A673 (cell line): ENCODE measurements around the gene PIGS. TPM values are rescaled to one million over a fixed set of nuclear protein-coding genes. Genes with fewer than 3 reads are reported as not detected.

ENCODE experiments used
- Bru-seq: library from RNA; stranded (reverse); fragments of 400-500 nt; gene quantifications from one replicate; lab custom pipeline; 2021; lab: Mats Ljungman, UMichigan
- BruChase-seq, 2 experiments: library from RNA; stranded (reverse); fragments of 400-500 nt; gene quantifications; one replicate each; lab custom pipeline; 2021; lab: Mats Ljungman, UMichigan
- BruUV-seq: library from RNA; stranded (reverse); fragments of 400-500 nt; replicated peaks from 2 replicates; lab custom pipeline; 2021; lab: Mats Ljungman, UMichigan
- CTCF ChIA-PET: fragments of 300-600 bp; sonication (Branson Sonifier 250); formaldehyde crosslinking; loops from one replicate; lab custom pipeline; 2022; ENCODE audit warnings: antibody characterized with exemption; lab: Charles Lee
- POLR2A ChIA-PET: fragments of 300-600 bp; sonication (Branson Sonifier 250); formaldehyde crosslinking; loops from one replicate; lab custom pipeline; 2022; ENCODE audit warnings: antibody characterized with exemption; ENCODE audit not compliant: low non-redundant PET; lab: Charles Lee
- DNase-seq: peaks from one replicate; pipeline ENCODE4 v3.0.0-alpha.2; 2015; ENCODE audit warnings: low spot score
- H3K27ac ChIP-seq: fragments of 200-600 bp; sonication (generic); 2 replicates; pipeline ENCODE4 v1.5.1; 2016; ENCODE audit warnings: mixed run types, low read depth, mild to moderate bottlenecking, mixed read lengths, antibody characterized with exemption, low read length; ENCODE audit not compliant: poor library complexity, severe bottlenecking
- H3K27me3 ChIP-seq: fragments of 200-600 bp; sonication (generic); replicated peaks from 2 replicates; pipeline ENCODE4 v1.6.1; 2017; ENCODE audit warnings: mixed run types, low read depth, mild to moderate bottlenecking, mixed read lengths, antibody characterized with exemption, low read length; ENCODE audit not compliant: insufficient read depth, poor library complexity
- H3K36me3 ChIP-seq: fragments of 200-600 bp; sonication (generic); 2 replicates; pipeline ENCODE4 v1.6.1; 2016; ENCODE audit warnings: mixed run types, mild to moderate bottlenecking, mixed read lengths, antibody characterized with exemption, low read length; ENCODE audit not compliant: insufficient read depth, poor library complexity, severe bottlenecking
- H3K4me1 ChIP-seq: fragments of 200-600 bp; sonication (generic); 2 replicates; pipeline ENCODE4 v1.6.1; 2017; ENCODE audit warnings: mixed run types, mild to moderate bottlenecking, mixed read lengths, antibody characterized with exemption, low read length; ENCODE audit not compliant: insufficient read depth, poor library complexity, severe bottlenecking
- H3K4me3 ChIP-seq: fragments of 200-600 bp; sonication (generic); 2 replicates; pipeline ENCODE4 v1.5.1; 2016; ENCODE audit warnings: low read depth, mixed run types, mild to moderate bottlenecking, mixed read lengths, low read length; ENCODE audit not compliant: poor library complexity, severe bottlenecking
- H3K9me3 ChIP-seq: fragments of 200-600 bp; sonication (generic); 2 replicates; pipeline ENCODE4 v1.6.1; 2016; ENCODE audit warnings: mixed run types, low read depth, mild to moderate bottlenecking, mixed read lengths, antibody characterized with exemption, low read length; ENCODE audit not compliant: poor library complexity, severe bottlenecking
- EZH2 ChIP-seq: fragments of 200-600 bp; sonication (generic); IDR thresholded peaks from 2 replicates; pipeline ENCODE4 v1.6.1; 2017; ENCODE audit warnings: borderline replicate concordance, low read depth, mild to moderate bottlenecking, mixed read lengths, antibody characterized with exemption, low read length; ENCODE audit not compliant: poor library complexity, severe bottlenecking
- intact Hi-C: fragments of 100-400 bp; cut with micrococcal nuclease; formaldehyde crosslinking; loops from one replicate; pipeline ENCODE4 v1.10.0; 2022; ENCODE audit not compliant: unreplicated experiment
- long read RNA-seq: library from polyadenylated mRNA; stranded (forward); transcript quantifications from one replicate; pipeline ENCODE4 v2.0.0, GENCODE V29; 2022
- total RNA-seq: library from RNA; stranded (reverse); gene quantifications from 2 replicates; pipeline ENCODE4 v1.2.3, GENCODE V29; 2021
- TF ChIP-seq, protein P1 (sequence below): fragments of 300-800, 200-600 bp; sonication (generic); conservative IDR thresholded peaks from 2 replicates; pipeline ENCODE4 v1.5.1; 2017; ENCODE audit warnings: low read depth, mild to moderate bottlenecking, antibody characterized with exemption, low read length, moderate library complexity, mixed read lengths

The PIGS gene
- 51.6 and 64.8 TPM in 2 replicates for total RNA-seq
- percentile 60 among the genes with signal in this experiment for Bru-seq, nascent RNA
- BruChase-seq, experiment 1, labeled RNA remaining after a 2-hour chase = percentile 67 among the genes with signal in this experiment
- percentile 73 among the genes with signal in this experiment for BruChase-seq, experiment 2, labeled RNA remaining after a 6-hour chase
- long read RNA-seq, transcript PIGS-202 (12 exons, 2,877 nt) = major isoform, 91 of 226 reads
- long read RNA-seq, transcript PIGS-203 (11 exons, 2,815 nt) = minor isoform, 31 of 226 reads
- long read RNA-seq, partial matches to known transcripts = 88 of 226 reads
- long read RNA-seq, other reads (novel, unspliced or antisense) = 11 of 226 reads

GRCh38 chr17:28571361-28572122 lies at the start of gene PIGS:
PIGS (minus strand) TSS chr17:28571524; CDS start chr17:28571496, 28 bp downstream.
- Histone ChIP-seq H3K4me3 (peak within 1 kb of the TSS; percentile 81), H3K27ac (peak within 1 kb of the TSS; percentile 65), H3K27me3 (no peaks in the 10 kb centered on the region), H3K36me3 (peaks cover 3% of the 10 kb centered on the region), H3K9me3 (no peaks in the 10 kb centered on the region), H3K4me1 (peaks cover 15% of the 10 kb centered on the region)
- ChIA-PET CTCF (no interaction called here), POLR2A (interaction anchor here (0.6 kb wide), 2 partner anchors 271 to 1365 kb away, joined by 3 to 11 read pairs; no protein-coding TSS in a partner anchor)
- peak; percentile 97 for DNase-seq
- BruUV-seq = no TSS peak
- TF ChIP-seq, protein P1, sequence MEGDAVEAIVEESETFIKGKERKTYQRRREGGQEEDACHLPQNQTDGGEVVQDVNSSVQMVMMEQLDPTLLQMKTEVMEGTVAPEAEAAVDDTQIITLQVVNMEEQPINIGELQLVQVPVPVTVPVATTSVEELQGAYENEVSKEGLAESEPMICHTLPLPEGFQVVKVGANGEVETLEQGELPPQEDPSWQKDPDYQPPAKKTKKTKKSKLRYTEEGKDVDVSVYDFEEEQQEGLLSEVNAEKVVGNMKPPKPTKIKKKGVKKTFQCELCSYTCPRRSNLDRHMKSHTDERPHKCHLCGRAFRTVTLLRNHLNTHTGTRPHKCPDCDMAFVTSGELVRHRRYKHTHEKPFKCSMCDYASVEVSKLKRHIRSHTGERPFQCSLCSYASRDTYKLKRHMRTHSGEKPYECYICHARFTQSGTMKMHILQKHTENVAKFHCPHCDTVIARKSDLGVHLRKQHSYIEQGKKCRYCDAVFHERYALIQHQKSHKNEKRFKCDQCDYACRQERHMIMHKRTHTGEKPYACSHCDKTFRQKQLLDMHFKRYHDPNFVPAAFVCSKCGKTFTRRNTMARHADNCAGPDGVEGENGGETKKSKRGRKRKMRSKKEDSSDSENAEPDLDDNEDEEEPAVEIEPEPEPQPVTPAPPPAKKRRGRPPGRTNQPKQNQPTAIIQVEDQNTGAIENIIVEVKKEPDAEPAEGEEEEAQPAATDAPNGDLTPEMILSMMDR = no peak
- no peak for TF ChIP-seq EZH2
- intact Hi-C loops = loop anchor here (2.0 kb wide), 1 partner anchor 19 kb away; the partner anchor contains the start of gene UNC119

- POLR2A ChIA-PET = no interaction called here
- TF ChIP-seq EZH2 = no peak
- TF ChIP-seq, protein P1 = no peak
- H3K27me3 ChIP-seq = no peaks in the 10 kb centered on the region
- no peaks in the 10 kb centered on the region for H3K4me1 ChIP-seq
- no peaks in the 10 kb centered on the region for H3K9me3 ChIP-seq
- intact Hi-C loops = loop anchor here (5.0 kb wide), 1 partner anchor 43 kb away; the partner anchor contains the start of gene ALDOC
- CTCF ChIA-PET = no interaction called here
- H3K36me3 ChIP-seq = peaks cover 97% of the 10 kb centered on the region
- H3K27ac ChIP-seq = no peak overlapping the region
- DNase-seq = no peak
- no TSS peak for BruUV-seq
- no peak overlapping the region for H3K4me3 ChIP-seq
Observed at GRCh38 chr17:28620010-28620409, 48.7 kb upstream of the PIGS start.

DNA sequence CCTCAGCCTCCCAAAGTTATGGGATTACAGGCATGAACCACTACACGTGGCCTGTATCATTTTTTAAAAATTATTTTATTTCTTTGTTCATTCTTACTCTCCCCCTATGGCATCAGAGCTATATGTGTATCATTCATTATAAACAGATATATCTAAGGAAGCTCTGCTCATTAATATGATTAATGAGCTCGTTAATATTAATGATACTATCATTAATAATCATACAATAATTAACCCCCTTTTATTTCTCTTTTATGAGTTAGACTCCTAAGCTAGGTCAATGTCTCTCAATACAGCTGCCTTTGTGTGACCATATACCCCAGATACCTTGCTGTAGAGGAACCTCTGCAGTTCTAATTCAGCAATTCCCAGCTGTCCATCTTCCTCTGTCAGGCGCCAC lies 47.1 kb upstream of the PIGS start:
- no TSS peak for BruUV-seq
- H3K27me3 ChIP-seq = no peaks in the 10 kb centered on the region
- no peak for DNase-seq
- intact Hi-C loops = no loop called here
- H3K9me3 ChIP-seq = no peaks in the 10 kb centered on the region
- TF ChIP-seq, protein P1 = no peak
- no peak for TF ChIP-seq EZH2
- H3K27ac ChIP-seq = no peak overlapping the region
- peaks cover 89% of the 10 kb centered on the region for H3K36me3 ChIP-seq
- H3K4me3 ChIP-seq = no peak overlapping the region
- ChIA-PET CTCF (no interaction called here), POLR2A (interaction anchor here (0.5 kb wide), 1 partner anchor 17 kb away, joined by 6 read pairs; no protein-coding TSS in a partner anchor)
- no peaks in the 10 kb centered on the region for H3K4me1 ChIP-seq
